NCI-H2029 treated with DMSO at 0.1 percent for 48 hours (cell line): Measurements from ENCODE around the gene REST.
A peak's percentile ranks its signal among the peaks of the same experiment; 100 is the strongest.
"Not testable (repeated sequence)": the region's sequence is repeated elsewhere in the genome, so short reads cannot be mapped to it uniquely, and the experiment has no call there.

Experiments
- DNase-seq: peaks from one replicate; lab custom pipeline; 2025; lab: John Stamatoyannopoulos, UW

REST gene, protein sequence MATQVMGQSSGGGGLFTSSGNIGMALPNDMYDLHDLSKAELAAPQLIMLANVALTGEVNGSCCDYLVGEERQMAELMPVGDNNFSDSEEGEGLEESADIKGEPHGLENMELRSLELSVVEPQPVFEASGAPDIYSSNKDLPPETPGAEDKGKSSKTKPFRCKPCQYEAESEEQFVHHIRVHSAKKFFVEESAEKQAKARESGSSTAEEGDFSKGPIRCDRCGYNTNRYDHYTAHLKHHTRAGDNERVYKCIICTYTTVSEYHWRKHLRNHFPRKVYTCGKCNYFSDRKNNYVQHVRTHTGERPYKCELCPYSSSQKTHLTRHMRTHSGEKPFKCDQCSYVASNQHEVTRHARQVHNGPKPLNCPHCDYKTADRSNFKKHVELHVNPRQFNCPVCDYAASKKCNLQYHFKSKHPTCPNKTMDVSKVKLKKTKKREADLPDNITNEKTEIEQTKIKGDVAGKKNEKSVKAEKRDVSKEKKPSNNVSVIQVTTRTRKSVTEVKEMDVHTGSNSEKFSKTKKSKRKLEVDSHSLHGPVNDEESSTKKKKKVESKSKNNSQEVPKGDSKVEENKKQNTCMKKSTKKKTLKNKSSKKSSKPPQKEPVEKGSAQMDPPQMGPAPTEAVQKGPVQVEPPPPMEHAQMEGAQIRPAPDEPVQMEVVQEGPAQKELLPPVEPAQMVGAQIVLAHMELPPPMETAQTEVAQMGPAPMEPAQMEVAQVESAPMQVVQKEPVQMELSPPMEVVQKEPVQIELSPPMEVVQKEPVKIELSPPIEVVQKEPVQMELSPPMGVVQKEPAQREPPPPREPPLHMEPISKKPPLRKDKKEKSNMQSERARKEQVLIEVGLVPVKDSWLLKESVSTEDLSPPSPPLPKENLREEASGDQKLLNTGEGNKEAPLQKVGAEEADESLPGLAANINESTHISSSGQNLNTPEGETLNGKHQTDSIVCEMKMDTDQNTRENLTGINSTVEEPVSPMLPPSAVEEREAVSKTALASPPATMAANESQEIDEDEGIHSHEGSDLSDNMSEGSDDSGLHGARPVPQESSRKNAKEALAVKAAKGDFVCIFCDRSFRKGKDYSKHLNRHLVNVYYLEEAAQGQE

DNA sequence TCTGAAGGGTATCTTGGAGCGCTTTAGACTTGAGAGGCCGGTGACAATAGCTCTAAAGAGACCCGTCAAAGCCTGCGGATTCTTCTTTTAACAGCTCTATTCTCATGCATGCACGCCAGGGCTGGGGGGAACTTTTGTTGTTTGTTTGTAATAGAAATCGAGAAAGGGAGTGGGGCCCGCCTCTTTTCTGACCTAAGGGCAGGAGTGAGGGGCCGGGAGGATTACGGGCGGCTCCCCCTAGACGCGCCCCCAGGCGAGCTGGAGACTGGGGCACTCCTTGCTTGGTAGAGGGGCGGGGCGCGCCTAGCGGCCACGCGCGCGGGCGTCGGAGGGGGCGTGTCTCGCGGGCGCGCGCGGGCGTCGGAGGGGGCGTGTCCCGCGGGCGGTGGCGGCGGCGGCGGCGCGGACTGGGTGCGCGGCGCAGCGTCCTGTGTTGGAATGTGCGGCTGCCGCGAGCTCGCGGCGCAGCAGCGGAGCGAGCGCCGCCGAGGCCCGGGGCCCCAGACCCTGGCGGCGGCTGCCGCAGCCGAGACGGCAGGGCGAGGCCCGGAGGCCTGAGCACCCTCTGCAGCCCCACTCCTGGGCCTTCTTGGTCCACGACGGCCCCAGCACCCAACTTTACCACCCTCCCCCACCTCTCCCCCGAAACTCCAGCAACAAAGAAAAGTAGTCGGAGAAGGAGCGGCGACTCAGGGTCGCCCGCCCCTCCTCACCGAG, at the start of gene REST:
Gene REST (plus strand): TSS at position 412 of the 717 bp plus-strand sequence. CDS start 2,739 bp downstream, outside the sequence.
- peak; percentile 13 for DNase-seq

DNA sequence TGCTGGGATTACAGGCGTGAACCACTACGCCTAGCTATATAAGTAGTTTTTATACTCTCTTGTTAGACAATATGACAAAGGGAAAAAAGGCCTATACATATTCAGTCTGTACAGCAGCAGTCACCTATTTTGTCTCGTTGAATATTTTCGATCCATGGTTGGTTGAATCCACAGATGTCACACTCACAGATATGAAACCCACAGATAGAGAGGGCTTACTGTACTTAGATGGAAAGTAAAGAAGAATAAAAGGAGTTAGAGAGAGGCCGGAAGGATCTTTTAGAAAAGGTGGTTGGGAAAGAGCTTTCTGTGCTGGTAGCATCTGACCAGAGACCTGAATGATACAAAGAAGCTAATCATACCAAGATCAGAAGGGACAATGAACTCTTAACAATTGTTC, 47.9 kb upstream of the REST start:
- DNase-seq, result no peak

DNA sequence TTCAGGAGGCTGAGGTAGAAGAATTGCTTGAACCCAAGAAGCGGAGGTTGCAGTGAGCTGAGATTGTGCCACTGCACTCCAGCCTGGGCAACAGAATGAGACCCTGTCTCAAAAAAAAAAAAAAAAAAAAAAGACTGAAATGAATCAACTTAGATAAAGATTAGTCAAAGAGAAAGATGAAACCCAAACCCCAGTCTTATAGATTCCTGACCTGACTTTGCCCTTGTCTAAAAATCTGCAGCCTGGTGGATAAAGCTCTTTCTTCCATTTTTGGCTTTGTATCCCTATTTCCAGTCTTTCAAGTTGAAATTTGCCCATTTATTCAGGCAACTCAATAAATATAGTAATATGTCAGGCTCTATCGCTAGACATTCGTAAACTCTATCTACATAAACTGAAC, 46.9 kb upstream of the REST start:
- no peak for DNase-seq

DNA sequence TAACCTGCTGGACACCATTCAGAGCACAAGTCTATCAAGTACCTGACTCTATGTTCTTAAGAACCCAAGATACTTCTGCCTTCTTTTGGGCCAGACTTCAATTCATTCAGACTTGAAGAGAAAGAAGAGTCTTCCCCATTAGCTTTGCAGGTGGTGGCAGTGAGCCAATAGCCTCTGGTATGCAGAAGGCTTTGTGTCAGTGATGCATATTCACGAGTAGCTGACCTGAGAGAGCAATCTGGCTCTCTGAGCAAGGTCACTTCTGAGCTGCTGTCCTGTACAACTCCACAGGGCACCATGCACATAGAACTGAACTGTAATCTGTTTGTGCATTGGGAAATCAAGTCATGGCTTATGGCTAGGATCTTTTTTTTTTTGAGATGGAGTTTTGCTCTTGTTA, 46.3 kb upstream of the REST start:
- no peak for DNase-seq

DNA sequence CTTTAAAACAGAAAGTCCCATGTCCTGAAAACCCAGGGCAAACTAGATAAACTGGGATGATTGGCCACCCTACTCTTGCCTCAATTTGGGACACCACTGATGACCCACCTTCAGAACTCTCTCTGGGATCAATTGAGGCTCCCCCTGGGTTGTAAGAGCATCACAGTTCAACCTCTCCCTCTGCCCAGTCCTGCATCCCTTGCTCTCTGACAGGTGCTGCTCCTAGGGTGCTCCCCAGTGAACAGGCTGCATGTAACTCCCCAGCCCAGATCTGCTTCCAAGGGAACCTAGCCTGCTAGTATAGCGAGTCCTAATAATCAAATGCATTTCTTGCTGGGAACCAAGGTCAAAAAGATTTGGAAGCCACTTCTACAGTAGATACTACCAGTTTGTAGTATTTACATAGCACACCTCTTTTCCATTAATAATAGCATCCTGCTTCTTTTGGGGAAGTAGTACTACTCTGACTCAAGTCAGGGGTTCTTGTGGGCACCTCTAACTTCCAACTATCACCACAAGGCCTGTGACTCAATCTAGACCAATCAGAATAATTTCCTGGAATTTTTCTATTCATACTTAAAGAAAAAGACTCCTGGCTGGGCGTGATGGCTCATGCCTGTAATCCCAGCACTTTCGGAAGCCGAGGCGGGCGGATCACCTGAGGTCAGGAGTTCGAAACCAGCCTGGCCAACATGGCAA, 44.1 kb upstream of the REST start:
- no peak for DNase-seq

DNA sequence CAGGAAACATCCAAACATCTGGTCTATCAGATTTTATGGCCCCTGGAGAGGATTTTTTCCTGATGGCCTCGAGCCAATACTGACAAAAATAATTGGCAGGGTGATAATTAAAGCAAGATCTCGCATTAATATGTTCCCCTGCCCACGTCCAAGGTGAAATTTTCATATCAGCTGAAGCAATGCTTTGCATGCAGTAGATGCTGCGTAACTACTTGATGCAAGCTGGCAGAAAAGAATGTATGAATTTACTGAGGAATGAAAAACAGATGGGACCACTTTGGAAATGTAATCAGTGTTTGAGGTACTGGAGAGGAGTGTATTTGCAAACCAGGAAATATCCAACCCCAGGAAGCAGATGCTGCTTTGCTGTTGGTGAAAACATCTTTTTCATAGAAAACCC, 36.8 kb upstream of the REST start:
- DNase-seq, result peak; percentile 63

DNA sequence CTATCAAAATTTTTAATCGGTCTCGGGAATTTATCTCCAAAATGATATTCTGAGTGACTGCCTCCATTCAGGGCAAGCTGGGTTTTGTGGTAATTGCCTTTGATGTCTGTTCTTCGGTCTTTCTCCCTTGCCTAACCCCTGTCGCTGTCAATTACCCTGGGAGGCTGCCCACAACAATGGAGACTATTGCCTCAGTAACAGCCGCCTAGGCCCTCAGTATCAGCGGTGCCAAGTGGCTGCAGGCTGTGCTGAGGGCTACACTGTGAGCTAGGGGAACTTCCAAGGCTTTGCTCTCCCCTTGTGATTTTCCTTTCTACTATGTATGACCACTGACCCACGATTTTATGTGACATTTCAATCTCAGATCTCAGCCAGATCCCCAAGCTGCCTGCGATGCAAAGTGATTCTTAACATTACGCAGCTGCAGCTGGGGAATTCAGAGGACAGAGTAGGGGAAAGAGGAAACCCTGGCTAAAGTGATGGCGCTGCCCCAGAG, 36.3 kb upstream of the REST start:
- DNase-seq, result peak; percentile 63

DNA sequence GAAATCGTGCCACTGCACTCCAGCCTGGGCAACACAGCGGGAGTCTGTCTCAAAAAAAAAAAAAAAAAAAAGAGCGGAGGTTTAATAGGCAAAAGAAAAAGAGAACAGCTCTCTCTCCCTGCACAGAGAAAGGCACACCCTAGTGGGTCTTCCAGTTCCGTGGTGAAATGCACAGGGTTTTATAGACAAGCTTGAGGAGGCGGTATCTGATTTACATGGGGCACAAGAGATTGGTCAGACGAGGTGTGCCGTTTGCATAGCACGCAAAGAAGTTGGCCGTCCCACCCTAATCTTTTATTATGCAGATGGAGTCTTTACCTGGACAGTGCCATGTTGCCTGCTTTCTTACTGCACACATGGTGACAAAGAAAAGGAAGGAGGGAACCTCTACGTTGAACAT, 33.5 kb upstream of the REST start:
- DNase-seq, result no peak

DNA sequence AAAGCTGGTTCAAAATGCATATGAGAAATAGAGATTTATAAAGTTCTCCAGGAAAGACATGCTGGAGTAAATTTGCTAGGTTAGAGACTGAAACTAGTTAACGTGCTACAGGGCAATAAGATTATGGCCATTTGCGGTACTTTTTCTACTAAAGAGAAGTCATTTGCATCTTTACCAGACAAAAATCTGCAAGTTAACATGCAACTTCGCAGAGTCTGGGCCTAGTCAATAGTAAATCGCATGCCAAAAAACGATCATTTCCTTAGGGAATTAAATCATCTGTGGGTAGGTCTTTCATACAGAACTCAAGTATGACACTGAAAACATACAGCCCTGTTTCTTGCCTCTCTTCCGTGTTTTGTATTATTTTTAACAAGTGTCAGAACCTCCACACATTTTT, 32.8 kb upstream of the REST start:
- no peak for DNase-seq

DNA sequence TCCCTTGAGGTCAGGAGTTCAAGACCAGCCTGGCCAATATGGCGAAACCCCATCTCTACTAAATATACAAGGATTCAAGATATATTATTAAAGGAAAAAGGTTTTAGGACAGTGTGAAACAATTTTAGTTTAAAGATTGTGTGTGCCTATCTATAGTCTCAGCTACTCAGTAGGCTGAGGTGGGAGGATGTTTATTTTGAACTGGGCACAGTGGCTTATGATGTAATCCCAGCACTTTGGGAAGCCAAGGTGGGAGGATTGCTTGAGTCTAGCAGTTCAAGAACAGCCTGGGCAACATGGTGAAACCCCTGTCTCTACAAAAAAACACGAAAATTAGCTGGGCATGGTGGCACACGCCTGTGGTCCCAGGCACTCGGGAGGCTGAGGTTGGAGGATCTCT, 31.4 kb upstream of the REST start:
- DNase-seq, result no peak

DNA sequence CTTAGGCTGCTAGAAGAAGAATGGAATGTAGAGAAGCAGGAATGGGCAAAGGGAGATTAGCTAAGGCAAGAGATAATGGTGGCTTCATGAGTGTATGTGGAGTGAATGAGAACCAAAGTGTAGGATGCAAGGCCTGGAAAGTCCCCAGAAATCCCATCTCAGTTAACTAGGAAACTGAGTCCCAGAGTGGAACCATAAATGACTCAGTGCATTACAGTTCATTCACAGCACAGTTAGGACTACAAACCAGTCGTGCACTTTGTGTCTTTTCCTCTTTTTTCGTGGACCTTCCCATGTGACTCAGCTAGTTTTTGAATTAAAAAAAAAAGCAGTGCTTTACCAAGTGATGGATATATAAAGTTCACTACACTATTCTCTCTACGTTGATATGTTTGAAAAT, 27.7 kb upstream of the REST start:
- no peak for DNase-seq

DNA sequence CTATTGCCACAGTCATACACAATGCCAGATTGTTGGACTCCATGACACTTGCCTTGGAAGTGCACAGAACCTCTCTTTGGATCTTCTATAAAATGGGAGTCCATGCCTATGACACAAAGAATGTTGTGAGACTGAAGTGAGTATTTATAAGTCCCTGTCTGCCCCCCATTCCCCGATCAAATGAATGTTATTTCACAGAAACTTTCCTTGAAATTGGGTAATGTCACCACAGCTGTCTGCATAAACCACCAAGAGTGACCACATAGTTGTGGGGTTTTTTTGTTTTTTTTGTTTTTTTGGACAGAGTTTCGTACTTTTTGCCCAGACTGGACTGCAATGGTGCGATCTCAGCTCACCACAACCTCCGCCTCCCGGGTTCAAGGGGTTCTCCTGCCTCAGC, 27.1 kb upstream of the REST start:
- no peak for DNase-seq

DNA sequence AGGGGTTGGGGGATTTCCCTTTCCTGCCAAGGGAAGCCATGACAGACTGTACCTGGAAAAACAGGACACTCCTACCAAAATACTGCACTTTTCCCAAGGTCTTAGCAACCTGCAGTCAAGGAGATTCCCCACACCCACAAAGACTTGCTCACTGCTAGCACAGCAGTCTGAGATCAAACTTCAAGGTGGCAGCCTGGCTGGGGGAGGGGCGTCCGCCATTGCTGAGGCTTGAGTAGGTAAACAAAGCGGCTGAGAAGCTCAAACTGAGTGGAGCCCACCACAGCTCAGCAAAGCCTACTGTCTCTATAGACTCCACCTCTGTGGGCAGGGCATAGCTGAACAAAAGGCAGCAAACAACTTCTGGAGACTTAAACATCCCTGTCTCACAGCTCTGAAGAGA, 23.2 kb upstream of the REST start:
- DNase-seq, result not testable (repeated sequence)

DNA sequence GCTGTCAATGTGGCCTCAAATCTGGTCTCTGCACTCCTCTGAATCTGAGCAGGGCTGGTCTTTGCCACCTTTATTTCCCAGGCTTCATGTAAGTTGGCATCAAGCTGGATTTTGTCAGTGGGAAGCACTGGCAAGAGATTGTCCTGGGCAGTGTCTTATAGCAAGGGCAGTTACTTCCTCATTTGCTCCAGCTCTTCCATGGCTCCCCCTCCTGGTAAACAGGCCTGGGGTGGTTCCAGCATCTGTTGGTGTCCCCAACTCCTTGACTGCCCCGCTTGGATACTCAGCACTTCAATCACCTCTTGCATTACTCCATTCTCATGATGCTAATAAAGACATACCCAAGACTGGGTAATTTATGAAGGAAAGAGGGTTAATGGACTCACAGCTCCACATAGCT, 15.0 kb upstream of the REST start:
- no peak for DNase-seq

DNA sequence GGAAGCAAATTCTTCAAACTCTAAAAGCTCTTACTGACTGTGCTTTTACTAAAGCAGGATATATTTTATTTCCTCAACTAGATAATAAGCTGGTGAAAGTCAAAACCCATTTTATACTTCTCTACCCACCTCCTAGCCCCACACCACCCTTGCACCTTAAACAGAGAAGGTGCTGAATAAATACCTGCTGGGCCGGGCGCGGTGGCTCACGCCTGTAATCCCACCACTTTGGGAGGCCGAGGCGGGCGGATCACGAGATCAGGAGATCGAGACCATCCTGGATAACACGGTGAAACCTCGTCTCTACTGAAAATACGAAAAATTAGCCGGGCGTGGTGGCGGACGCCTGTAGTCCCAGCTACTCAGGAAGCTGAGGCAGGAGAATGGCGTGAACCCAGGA, 9.9 kb upstream of the REST start:
- not testable (repeated sequence) for DNase-seq

DNA sequence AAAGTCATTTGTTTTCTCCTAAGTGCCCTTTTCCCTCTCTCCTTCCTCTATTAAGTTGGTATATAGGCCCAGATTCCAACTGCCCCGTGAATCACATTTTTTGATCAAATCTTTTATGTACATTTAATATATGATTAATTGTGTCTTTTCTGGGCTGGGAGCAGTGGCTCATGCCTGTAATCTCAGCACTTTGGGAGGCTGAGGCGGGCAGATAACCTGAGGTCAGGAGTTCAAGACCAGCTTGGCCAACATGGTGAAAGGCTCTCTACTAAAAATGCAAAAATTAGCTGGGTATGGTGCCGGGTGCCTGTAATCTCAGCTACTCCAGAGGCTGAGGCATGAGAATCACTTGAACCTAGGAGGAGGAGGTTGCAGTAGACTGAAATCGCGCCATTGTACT, 7.5 kb upstream of the REST start:
- DNase-seq, result not testable (repeated sequence)

DNA sequence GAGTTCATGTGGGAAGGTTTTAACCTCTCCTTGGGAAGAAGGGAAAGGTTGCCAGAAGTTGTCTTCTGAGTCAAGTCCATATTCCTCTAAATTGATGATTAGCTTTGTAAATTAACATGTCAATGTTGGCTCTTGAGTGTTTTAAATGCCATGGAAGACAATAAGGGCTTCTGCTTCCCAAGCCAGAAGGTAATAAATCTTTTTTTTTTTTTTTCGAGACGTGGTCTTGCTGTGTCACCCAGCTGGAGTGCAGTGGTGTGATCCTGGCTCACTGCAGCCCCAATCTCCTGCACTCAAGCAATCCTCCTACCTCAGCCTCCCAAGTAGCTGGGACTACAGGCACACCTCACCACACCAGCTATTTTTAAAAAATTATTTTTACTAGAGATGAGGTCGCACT, 5.0 kb upstream of the REST start:
- no peak for DNase-seq

DNA sequence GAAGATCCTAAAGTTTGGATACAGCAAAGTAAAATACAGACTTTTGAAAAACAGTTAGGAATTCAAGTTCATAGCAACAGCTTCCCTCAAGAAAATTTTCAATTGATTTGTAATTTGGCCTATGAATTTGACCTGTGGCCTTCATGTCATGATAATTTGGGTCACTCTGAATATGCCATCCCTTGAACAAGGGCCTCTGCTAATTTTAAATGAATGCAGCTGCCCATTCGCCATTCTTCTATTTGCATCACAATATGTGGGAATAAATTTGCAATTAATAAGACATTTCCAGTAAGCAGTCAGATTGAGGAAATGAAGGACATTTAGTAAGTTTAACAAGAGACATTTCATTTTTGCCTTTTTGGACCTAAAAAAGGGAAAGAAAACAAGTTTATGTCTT, 1.9 kb upstream of the REST start:
- no peak for DNase-seq

DNA sequence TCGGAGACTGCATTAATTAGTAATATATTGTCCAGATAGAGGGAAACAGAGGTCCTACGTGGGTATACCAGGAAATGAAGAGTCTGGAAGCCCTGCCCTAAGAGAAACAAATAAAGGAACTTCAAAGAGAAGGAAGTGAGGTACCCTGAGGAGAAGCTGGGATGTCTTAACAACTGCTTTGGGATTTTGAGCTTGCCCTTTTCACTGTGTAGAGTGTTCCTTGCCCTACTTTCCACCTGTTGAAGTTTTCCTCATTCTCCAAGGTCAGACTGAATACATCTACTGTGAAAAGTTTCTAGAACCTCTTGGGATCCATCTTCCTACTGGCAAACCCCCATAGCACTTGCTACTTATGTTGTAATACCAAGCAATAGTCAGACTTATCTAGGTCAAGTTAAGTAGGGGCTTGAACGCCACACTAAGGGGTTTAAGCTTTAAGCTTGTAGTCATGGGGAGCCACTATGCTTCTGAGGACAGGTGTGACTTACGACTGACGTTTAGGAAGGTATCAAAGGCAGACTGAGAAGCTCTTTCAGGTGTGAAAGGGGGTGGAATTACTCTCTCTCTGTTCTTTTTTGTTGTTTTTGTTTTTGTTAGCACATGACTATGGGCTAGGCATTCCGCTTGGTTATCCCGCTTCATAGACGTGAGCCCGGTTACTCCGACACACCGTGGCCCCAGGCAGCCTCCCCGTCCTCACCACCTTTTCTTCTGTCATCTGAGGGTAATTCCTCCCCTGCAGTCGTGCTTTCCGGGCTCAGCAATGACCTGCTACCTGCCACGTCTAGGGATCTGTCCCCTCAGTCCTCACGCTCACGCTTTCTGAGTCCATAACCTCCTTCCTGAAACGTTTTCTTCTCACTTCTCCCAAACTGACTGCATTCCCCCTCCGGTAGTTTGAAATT, 959 bp upstream of the REST start:
- DNase-seq, result no peak
